A549 (cell line): ENCODE results near the gene SERPINA4. TPM values are rescaled to one million over a fixed set of nuclear protein-coding genes. Genes with fewer than 3 reads are reported as not detected.

Source experiments
- ATAC-seq, 2 experiments: fragments of 200-7000 bp in 1 of 2; fragments of >200 bp in 1 of 2; cut with Nextera tagmentation in 1 of 2; cut with Tn5 transposase in 1 of 2; 3 replicates each; pipeline versions ENCODE4 v1.8.0 to v1.9.1; 2018 to 2020; ENCODE audit warnings: mild to moderate bottlenecking in 1 of 2, moderate library complexity in 1 of 2
- CTCF ChIA-PET: fragments of 300-600 bp; sonication (Branson Sonifier 250); formaldehyde crosslinking; extraction: SDS; loops from one replicate; lab custom pipeline; 2021; ENCODE audit warnings: antibody characterized with exemption, inconsistent platforms; lab: Yijun Ruan, JAX
- POLR2A ChIA-PET: fragments of 350-600 bp; formaldehyde crosslinking; extraction: SDS; loops from one replicate; lab custom pipeline; 2021; ENCODE audit warnings: antibody characterized with exemption, inconsistent platforms; lab: Yijun Ruan, JAX
- DNase-seq, 2 experiments: peaks; one replicate each; pipeline versions ENCODE4 v3.0.0 to v3.0.0-alpha.2; 2011 to 2016; ENCODE audit warnings: low read depth in 1 of 2, low spot score in 1 of 2
- FAIRE-seq: peaks from 2 replicates; lab custom pipeline; 2011; peaks lifted over from hg19 to GRCh38; lab: Jason Lieb, UNC
- H3K27ac ChIP-seq, 2 experiments: fragments of >200 bp; sonication (Bioruptor Twin); formaldehyde crosslinking; 3 replicates each; pipeline ENCODE4 v1.5.1; 2016 to 2017
- H3K4me1 ChIP-seq: fragments of >200 bp; sonication (Bioruptor Twin); formaldehyde crosslinking; 3 replicates; pipeline ENCODE4 v1.6.1; 2016
- H3K4me2 ChIP-seq: fragments of >200 bp; sonication (Bioruptor Twin); formaldehyde crosslinking; 3 replicates; pipeline ENCODE4 v1.6.1; 2016
- H3K4me3 ChIP-seq: fragments of >200 bp; sonication (Bioruptor Twin); formaldehyde crosslinking; 3 replicates; pipeline ENCODE4 v1.5.1; 2016
- H3K9me3 ChIP-seq: fragments of >200 bp; sonication (Bioruptor Twin); formaldehyde crosslinking; 3 replicates; pipeline ENCODE4 v1.6.1; 2016
- ATOH8 ChIP-seq: fragments of 250-450 bp; sonication (Bioruptor Pico); IDR thresholded peaks from 2 replicates; pipeline ENCODE4 v1.5.0; 2020; ENCODE audit warnings: low read depth, mild to moderate bottlenecking, moderate library complexity
- BHLHE40 ChIP-seq: IDR thresholded peaks from 2 replicates; pipeline ENCODE4 v1.6.1; 2012; ENCODE audit warnings: low read depth, low read length, inconsistent platforms
- CBX8 ChIP-seq: fragments of 200-600 bp; sonication (generic); IDR thresholded peaks from 2 replicates; pipeline ENCODE4 v1.6.1; 2016
- CHD2 ChIP-seq: fragments of 150-350 bp; IDR thresholded peaks from 2 replicates; pipeline ENCODE4 v1.6.1; 2014; ENCODE audit warnings: low read length; ENCODE audit not compliant: partially characterized antibody
- E2F6 ChIP-seq: IDR thresholded peaks from 2 replicates; pipeline ENCODE4 v1.6.1; 2012; ENCODE audit warnings: low read depth, borderline replicate concordance
- EHMT2 ChIP-seq: fragments of 200-600 bp; sonication (generic); IDR thresholded peaks from 2 replicates; pipeline ENCODE4 v1.6.1; 2016; ENCODE audit warnings: antibody characterized with exemption, low read depth, mild to moderate bottlenecking, moderate library complexity
- ELK1 ChIP-seq: fragments of 150-350 bp; IDR thresholded peaks from 2 replicates; pipeline ENCODE4 v1.6.1; 2014; ENCODE audit warnings: low read depth, mild to moderate bottlenecking, low read length
- FOSB ChIP-seq: fragments of 250-450 bp; sonication (Bioruptor Pico); IDR thresholded peaks from 2 replicates; pipeline ENCODE4 v1.5.0; 2020; ENCODE audit warnings: mild to moderate bottlenecking, moderate library complexity
- FOSL2 ChIP-seq, 2 experiments: fragments of 450-650 bp in 1 of 2; fragments of >200 bp in 1 of 2; sonication (Bioruptor Twin) in 1 of 2; formaldehyde crosslinking; IDR thresholded peaks; 2 replicates each; pipeline versions ENCODE4 v1.5.0 to v1.6.1; 2016 to 2020; ENCODE audit warnings: mild to moderate bottlenecking in 1 of 2, moderate library complexity in 1 of 2
- HOXB13 ChIP-seq: fragments of 250-450 bp; sonication (Bioruptor Pico); IDR thresholded peaks from 2 replicates; pipeline ENCODE4 v1.5.0; 2020; ENCODE audit warnings: low read depth, mild to moderate bottlenecking, moderate library complexity
- HOXB5 ChIP-seq: fragments of 250-450 bp; sonication (Bioruptor Pico); IDR thresholded peaks from 2 replicates; pipeline ENCODE4 v1.5.0; 2020; ENCODE audit warnings: mild to moderate bottlenecking, moderate library complexity
- KDM5A ChIP-seq: fragments of 200-600 bp; sonication (generic); IDR thresholded peaks from 2 replicates; pipeline ENCODE4 v1.6.1; 2016; ENCODE audit warnings: antibody characterized with exemption, mild to moderate bottlenecking
- MYC ChIP-seq: IDR thresholded peaks from 2 replicates; pipeline ENCODE4 v1.6.1; 2012; ENCODE audit warnings: mild to moderate bottlenecking, inconsistent platforms, low read length, improper control_type of control experiment, borderline replicate concordance
- NPAS2 ChIP-seq: fragments of 250-450 bp; sonication (Bioruptor Pico); IDR thresholded peaks from 2 replicates; pipeline ENCODE4 v1.8.0; 2022; ENCODE audit warnings: mild to moderate bottlenecking, moderate library complexity, borderline replicate concordance
- NR3C1 ChIP-seq: fragments of >200 bp; sonication (Bioruptor Twin); formaldehyde crosslinking; IDR thresholded peaks from 3 replicates; pipeline ENCODE4 v1.6.1; 2017
- POLR2A ChIP-seq: IDR thresholded peaks from 2 replicates; pipeline ENCODE4 v1.6.1; 2012; ENCODE audit warnings: mild to moderate bottlenecking, low read length
- POLR2AphosphoS2 ChIP-seq: conservative IDR thresholded peaks from 2 replicates; pipeline ENCODE4 v1.6.1; 2012; ENCODE audit warnings: low read length, improper control_type of control experiment, inconsistent platforms
- SREBF2 ChIP-seq: fragments of 450-650 bp; IDR thresholded peaks from 2 replicates; pipeline ENCODE4 v1.6.1; 2014; ENCODE audit warnings: mild to moderate bottlenecking, moderate library complexity
- TP53 ChIP-seq: fragments of 250-450 bp; sonication (Bioruptor Pico); IDR thresholded peaks from 2 replicates; pipeline ENCODE4 v1.5.0; 2021; ENCODE audit warnings: mild to moderate bottlenecking, moderate library complexity
- ZFP36 ChIP-seq: fragments of 450-650 bp; IDR thresholded peaks from 2 replicates; pipeline ENCODE4 v1.6.1; 2014; ENCODE audit warnings: borderline replicate concordance; ENCODE audit not compliant: partially characterized antibody
- ZNF302 ChIP-seq: fragments of 250-450 bp; sonication (Bioruptor Pico); IDR thresholded peaks from 2 replicates; pipeline ENCODE4 v1.9.0; 2021; ENCODE audit warnings: inconsistent platforms, mild to moderate bottlenecking, moderate library complexity
- ZSCAN20 ChIP-seq: fragments of 250-450 bp; sonication (Bioruptor Pico); IDR thresholded peaks from 2 replicates; pipeline ENCODE4 v1.8.0; 2022; ENCODE audit warnings: mild to moderate bottlenecking, moderate library complexity
- WGBS: methylation state at CpG from one replicate; pipeline ENCODE4 v1.1.6; 2017; ENCODE audit errors: missing lambda C conversion rate; 5-methylcytosine and 5-hydroxymethylcytosine counted together
- polyA plus RNA-seq, 4 experiments: library from polyadenylated mRNA; depleted of rRNA in 3 of 4; stranded (reverse); fragments of >200 nt; fragmentation: RNase III in 1 of 4; extraction: RNeasy Plus Mini Kit Qiagen cat#74134 plus additional on column Dnase treatment in 1 of 4; gene quantifications; 2 replicates in 3 of 4; 3 replicates in 1 of 4; pipeline ENCODE4 v1.2.3, GENCODE V29; 2011 to 2017
- TF ChIP-seq, protein P1 (sequence below): fragments of >200 bp; sonication (Bioruptor Twin); formaldehyde crosslinking; IDR thresholded peaks from 3 replicates; pipeline ENCODE4 v1.5.1; 2016
- TF ChIP-seq, protein P2 (sequence below): IDR thresholded peaks from 2 replicates; pipeline ENCODE4 v1.6.1; 2012

Gene SERPINA4
- polyA plus RNA-seq, 2 of the 4 experiments (the other 2 are of a cell fraction): 0.08 TPM; not detected in 1

- WGBS: 72% methylated on average over 19 of the region's 20 CpGs
- no peaks in the 10 kb centered on the region for H3K4me1 ChIP-seq
- ChIA-PET POLR2A (no interaction called here), CTCF (interaction anchor here (0.7 to 3.7 kb wide), 3 partner anchors 7 to 315 kb away, joined by 3 to 20 read pairs (median 3); no protein-coding TSS in a partner anchor)
- no peak overlapping the region for H3K4me3 ChIP-seq
- DNase-seq (no peak), FAIRE-seq (no peak), ATAC-seq (no peak; a peak in 1 of 6 replicates)
- TF ChIP-seq ZNF302 (CRISPR knock-in tag) (no peak), E2F6 (no peak), ELK1 (no peak)
- no peak overlapping the region for H3K27ac ChIP-seq
- no peak overlapping the region for H3K4me2 ChIP-seq
- H3K9me3 ChIP-seq: no peaks in the 10 kb centered on the region
These were observed 8.2 kb downstream of the SERPINA4 start for GRCh38 chr14:94569381-94570001.

- Histone ChIP-seq H3K4me3 (no peak overlapping the region), H3K27ac (no peak overlapping the region), H3K4me1 (no peaks in the 10 kb centered on the region), H3K4me2 (no peak overlapping the region), H3K9me3 (no peaks in the 10 kb centered on the region)
- CTCF ChIA-PET: interaction anchor here (0.7 to 3.7 kb wide), 5 partner anchors 8 to 316 kb away, joined by 3 to 20 read pairs (median 3); no protein-coding TSS in a partner anchor
- DNase-seq (no peak), ATAC-seq (no peak), FAIRE-seq (no peak)
- 68% methylated on average over 6 of the region's 6 CpGs for WGBS
- TF ChIP-seq FOSB (CRISPR knock-in tag): no peak
- TF ChIP-seq, protein P1, sequence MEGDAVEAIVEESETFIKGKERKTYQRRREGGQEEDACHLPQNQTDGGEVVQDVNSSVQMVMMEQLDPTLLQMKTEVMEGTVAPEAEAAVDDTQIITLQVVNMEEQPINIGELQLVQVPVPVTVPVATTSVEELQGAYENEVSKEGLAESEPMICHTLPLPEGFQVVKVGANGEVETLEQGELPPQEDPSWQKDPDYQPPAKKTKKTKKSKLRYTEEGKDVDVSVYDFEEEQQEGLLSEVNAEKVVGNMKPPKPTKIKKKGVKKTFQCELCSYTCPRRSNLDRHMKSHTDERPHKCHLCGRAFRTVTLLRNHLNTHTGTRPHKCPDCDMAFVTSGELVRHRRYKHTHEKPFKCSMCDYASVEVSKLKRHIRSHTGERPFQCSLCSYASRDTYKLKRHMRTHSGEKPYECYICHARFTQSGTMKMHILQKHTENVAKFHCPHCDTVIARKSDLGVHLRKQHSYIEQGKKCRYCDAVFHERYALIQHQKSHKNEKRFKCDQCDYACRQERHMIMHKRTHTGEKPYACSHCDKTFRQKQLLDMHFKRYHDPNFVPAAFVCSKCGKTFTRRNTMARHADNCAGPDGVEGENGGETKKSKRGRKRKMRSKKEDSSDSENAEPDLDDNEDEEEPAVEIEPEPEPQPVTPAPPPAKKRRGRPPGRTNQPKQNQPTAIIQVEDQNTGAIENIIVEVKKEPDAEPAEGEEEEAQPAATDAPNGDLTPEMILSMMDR: no peak
- POLR2A ChIA-PET: no interaction called here
These were observed 8.8 kb downstream of the SERPINA4 start for GRCh38 chr14:94570002-94570400.

- FAIRE-seq: no peak
These were observed 9.2 kb downstream of the SERPINA4 start for GRCh38 chr14:94570440-94570839.

More at GRCh38 chr14:94570440-94570839, 9.2 kb downstream of the SERPINA4 start:
- no peak for ATAC-seq
- Histone ChIP-seq H3K4me3 (no peak overlapping the region), H3K4me1 (no peaks in the 10 kb centered on the region), H3K9me3 (no peaks in the 10 kb centered on the region)
- POLR2A ChIA-PET: no interaction called here
- 79% methylated on average over 8 of the region's 9 CpGs for WGBS
- TF ChIP-seq BHLHE40 (no peak), KDM5A (no peak), POLR2AphosphoS2 (no peak), NPAS2 (CRISPR knock-in tag) (no peak), ATOH8 (CRISPR knock-in tag) (no peak), CBX8 (no peak), SREBF2 (no peak), EHMT2 (no peak), CHD2 (no peak), HOXB5 (CRISPR knock-in tag) (no peak), TP53 (CRISPR knock-in tag) (no peak), POLR2A (no peak), ZFP36 (no peak), FOSL2 (IDR thresholded peaks at IDR 0.05) (no peak), FOSL2 (CRISPR knock-in tag; IDR thresholded peaks at IDR 0.05) (no peak), ZSCAN20 (CRISPR knock-in tag) (no peak), HOXB13 (no peak), MYC (no peak), NR3C1 (no peak)
- TF ChIP-seq, protein P1: no peak
- TF ChIP-seq, protein P2, sequence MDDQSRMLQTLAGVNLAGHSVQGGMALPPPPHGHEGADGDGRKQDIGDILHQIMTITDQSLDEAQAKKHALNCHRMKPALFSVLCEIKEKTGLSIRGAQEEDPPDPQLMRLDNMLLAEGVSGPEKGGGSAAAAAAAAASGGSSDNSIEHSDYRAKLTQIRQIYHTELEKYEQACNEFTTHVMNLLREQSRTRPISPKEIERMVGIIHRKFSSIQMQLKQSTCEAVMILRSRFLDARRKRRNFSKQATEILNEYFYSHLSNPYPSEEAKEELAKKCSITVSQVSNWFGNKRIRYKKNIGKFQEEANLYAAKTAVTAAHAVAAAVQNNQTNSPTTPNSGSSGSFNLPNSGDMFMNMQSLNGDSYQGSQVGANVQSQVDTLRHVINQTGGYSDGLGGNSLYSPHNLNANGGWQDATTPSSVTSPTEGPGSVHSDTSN: no peak
- TF ChIP-seq, all 56 proteins: peak for 0
- no peak overlapping the region for H3K27ac ChIP-seq
- no peak overlapping the region for H3K4me2 ChIP-seq
- no peak for DNase-seq
- CTCF ChIA-PET: interaction anchor here (0.8 to 1.1 kb wide), 4 partner anchors 8 to 119 kb away, joined by 3 to 4 read pairs (median 3); no protein-coding TSS in a partner anchor
